Lung microvascular endothelial cell (primary cell): ENCODE data around the gene PHC3. TPM values are rescaled to one million over a fixed set of nuclear protein-coding genes. Genes with fewer than 3 reads are reported as not detected.
"Not testable (repeated sequence)": the region's sequence is repeated elsewhere in the genome, so short reads cannot be mapped to it uniquely, and the experiment has no call there.

Experiments
- DNase-seq, 2 donors: peaks; one replicate each; pipeline versions ENCODE4 v3.0.0 to v3.0.0-alpha.2; 2010; ENCODE audit warnings: low read depth in 2 of 2
- total RNA-seq: library from RNA; depleted of rRNA; stranded (reverse); fragments of >200 nt; gene quantifications from 2 replicates; pipeline ENCODE4 v1.2.1, GENCODE V29; 2014

Gene PHC3
- total RNA-seq, 1 donor from 2014 or later = 15.3 TPM

- no peak for DNase-seq
Observed at GRCh38 chr3:170130532-170130931, 51.0 kb downstream of the PHC3 start.

- DNase-seq = peak; percentile 5 to 33
Observed at GRCh38 chr3:170128977-170129431, 52.5 kb downstream of the PHC3 start.

GRCh38 chr3:170128259-170128976, 53.1 kb downstream of the PHC3 start:
- DNase-seq = no peak

DNA sequence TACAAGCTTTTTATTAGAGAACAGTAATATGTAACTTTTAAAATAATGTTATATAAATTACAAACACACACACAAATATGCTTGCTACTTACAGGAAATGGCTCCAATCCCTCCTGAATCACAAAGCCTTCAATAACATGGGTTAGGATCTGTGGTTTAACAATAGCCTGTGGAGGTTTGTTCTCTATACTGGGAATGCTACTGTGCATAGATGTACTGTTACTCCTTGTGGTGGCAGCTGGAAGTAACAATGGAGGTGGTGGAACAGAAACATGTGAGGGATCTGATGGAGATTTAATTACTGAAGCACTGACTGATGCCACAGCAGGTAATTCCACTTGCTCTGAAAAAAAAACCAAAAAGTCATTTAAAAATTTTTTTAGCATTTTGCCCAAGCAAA, 64.4 kb downstream of the PHC3 start:
- peak; percentile 13 to 15 for DNase-seq

DNA sequence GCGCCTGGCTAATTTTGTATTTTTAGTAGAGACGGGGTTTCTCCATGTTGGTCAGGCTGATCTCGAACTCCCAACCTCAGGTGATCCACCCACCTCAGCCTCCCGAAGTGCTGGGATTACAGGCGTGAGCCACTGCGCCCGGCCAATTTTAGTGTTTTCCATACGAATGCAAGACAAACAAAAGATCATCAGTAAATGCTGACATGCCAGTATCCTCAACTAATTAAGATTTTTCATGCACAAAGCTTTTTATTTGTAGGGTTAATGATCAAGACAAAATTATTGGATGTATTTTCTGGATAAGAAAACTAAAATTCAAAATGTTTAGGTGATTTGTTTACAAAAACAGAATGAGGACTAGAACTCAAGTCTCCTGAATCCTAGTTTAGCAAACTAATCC, 67.4 kb downstream of the PHC3 start:
- not testable (repeated sequence) for DNase-seq

GRCh38 chr3:170111147-170111771, 70.3 kb downstream of the PHC3 start:
- no peak for DNase-seq

- DNase-seq = peak in 1 of 2 donors; percentile 2
Observed at GRCh38 chr3:170109579-170110293, 71.8 kb downstream of the PHC3 start.

DNA sequence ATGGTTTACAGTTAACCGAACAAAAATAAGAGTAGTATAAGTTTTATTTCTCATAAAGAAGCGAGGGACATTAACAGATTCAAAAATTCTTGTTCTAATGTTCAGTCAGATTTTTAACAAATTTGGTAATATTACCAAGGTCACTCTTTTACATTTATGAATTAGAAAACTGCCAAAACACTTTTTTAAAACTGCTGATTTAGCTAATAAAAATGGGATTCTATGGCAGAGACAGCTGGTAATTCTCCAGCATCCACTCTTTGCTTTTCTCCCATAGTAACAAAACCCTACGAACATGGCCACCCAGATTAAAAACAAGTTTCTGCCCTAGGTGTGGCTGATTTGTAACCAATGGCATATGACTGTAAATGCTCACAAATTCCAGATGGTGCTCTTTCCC, 72.6 kb downstream of the PHC3 start:
- no peak for DNase-seq

DNA sequence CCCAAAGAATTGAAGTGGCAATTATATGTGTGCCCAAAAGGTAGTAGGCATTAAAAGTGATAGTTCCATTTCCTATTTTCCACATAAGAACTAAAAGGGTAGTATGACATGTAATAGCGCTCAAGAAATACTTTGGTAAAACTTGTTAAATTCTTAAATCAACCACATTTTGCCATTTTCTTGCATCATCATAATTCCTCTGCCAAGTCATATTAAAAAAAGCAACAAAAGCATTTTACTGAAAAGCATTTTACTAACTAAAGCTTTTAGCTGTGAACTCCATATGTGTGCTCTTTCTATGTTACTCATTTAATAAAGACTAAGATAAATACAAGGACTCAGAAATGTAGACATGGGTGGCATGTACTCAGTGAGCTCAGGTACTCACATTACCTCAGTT, 73.6 kb downstream of the PHC3 start:
- no peak for DNase-seq

DNA sequence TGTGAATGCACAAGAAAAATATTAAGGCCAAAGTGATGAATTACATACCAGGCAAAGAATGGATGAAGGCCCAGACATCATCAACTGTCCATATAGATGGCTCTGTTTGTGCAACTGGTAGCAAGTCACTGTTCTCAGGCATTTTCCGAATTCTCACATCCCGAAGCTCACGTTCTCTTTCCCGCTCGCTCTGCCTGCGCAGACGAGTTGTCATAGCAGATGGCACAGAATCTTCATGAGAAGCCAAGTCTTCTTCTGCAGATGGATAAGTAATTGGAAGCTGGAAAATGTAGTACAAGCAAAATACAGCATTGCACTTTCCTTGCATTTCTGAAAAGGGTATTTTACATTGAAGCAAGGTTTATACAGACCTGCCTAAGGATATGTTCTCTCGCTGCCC, 79.1 kb downstream of the PHC3 start:
- DNase-seq = no peak

DNA sequence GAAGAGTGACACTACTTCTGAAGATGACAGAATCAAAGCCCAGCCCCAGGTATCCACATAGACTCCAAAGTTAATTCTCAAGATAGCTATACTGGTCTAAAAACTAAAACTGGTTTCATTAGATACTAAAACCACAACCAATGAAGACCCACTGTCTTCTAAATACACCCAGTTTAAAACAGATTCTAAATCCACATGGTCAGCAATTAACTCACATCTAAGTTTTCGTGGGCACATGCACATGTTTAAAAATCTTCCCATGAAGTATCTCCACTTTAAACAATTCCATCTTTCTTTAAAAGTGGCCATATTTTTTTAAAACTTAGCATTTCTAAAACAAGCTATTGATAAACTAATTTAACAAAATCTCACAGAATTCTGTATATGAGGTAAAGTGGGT, 80.6 kb downstream of the PHC3 start:
- no peak for DNase-seq

DNA sequence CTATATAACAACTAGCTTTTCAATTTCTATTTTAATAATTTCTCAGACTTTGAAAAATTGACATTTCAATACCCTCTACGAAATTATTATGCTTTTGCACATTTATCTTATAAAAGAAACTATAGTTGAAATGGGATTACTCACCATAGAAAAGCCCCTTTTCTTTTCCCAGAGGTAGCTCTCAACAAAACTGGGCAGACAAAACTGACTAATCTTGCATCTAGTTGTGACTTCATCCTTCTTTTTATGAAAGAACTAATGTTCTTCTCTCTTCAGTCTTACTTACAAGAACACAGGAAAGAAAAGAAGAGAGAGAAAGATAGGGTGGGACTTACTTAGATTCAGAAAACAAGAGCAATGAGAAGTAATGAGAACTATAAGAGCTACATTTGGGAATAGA, 82.8 kb downstream of the PHC3 start:
- no peak for DNase-seq

DNA sequence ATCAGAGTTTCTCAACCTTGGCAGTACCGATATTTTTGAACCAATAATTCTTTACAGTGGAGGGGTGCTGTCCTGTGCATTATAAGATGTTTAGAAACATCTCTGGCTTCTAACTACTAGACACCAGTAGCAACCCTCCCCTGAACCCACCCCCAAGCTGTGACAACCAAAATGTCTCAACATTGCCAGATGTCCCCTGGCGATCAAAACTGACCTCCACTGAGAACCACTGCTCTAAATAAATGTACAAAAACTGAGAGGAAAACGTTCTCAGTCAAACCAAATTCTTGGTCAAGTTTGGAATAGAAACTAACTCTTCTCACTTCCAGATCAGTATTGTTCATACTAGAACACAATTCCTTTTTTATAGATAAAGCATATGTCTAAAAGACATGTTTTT, 85.2 kb downstream of the PHC3 start:
- no peak for DNase-seq

GRCh38 chr3:170095771-170096170, 85.8 kb downstream of the PHC3 start:
- no peak for DNase-seq

DNA sequence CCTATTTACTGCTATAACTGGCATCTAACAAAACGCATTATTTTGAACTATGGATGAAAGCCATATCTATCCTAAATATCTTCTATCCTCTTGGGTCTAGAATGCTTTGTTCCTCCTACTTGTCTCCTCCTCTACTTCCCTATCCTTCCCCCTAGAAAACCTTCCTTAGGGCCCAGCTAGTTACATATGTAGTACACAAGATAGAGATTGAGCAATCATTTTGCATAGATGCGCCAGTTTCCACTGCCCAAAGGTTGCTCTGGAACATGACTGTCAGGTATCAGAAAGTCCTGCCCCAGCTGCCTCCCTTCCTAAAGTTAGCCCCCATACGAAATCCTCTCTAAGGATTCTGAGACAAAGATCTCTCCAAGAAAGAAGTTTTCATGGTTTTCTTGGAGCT, 88.6 kb downstream of the PHC3 start:
- DNase-seq = no peak

GRCh38 chr3:170090601-170090981, 90.9 kb downstream of the PHC3 start:
- DNase-seq = no peak

DNA sequence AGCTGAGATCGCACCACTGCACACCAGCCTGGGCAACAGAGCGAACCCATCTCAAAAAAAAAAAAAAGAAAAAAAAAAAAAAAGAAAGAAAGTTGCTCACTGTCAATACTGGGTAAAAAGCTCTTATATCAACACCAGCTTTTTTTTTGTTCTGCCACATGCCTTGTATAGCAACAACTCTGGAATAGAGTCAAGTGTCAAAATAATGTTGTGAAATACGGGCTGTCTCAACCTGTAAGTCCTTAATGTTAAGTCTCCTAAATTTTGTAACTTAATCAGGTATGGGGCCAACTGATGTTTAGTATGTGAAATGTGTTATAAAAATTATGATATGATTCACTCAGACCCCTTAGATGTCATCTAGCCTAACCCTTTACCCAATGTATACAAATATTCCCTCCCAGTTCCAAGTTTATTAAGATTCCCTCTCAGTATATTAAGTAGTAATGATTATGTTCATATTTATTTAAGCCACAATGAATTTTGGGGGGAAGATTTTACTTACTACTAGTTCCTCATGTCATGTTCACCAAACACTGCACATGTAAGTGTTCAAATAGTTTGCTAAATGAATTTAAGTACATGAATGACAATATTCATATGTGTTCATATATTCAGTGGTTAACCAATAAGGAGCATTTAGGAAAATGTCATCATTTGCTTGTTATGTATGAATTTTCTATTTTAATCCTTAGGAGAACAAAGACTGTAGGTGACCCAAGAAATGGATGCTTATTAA, 91.5 kb downstream of the PHC3 start:
- no peak for DNase-seq

DNA sequence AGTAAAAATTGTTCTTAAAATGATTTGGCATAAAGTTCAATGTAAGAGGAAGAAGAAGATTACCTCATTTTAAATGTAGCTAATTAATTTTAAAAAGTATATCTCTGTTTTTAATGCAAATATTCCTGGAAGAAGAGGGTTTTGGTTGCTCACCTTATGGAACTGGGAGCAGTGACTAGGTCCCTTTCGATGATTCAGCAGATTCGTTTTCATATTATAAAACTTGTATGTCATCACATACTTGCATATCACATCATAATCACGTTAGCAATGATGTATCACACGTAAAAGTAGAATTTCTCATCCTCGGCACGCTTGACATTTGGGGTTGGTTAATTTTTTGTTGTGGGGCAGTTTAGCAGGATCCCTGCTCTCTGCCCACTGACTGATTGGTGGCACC, 96.1 kb downstream of the PHC3 start:
- DNase-seq = no peak

GRCh38 chr3:170083343-170083742, 98.2 kb downstream of the PHC3 start:
- no peak for DNase-seq

DNA sequence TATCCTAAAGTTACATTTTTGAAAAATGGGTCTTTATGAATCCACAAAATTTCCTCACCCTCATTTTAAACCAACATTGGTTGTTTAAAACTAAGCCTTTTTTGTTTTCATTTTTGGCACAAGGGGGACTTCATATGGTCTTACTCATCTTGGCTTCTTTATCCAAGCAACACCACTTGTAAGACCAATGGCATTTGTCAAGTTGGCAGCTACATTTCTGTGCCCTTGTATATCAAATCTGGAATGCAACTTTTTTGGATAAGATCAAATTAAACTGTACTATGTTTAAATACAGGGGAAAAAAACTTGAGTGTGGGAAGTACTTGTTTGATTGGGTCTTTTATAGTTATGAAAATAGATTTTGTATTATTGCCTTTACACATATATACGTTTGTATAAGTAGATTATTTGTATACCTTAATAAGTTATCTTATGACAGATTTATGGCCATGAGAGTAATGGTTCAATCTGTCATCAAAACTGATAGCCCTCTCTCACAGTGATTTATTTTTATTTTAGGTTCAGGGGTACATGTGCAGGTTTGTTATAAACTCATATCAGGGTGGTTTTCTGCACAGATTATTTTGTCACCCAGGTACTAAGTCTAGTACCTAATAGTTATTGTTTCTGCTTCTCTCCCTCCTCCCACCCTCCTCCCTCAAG, 100.3 kb downstream of the PHC3 start:
- no peak for DNase-seq

DNA sequence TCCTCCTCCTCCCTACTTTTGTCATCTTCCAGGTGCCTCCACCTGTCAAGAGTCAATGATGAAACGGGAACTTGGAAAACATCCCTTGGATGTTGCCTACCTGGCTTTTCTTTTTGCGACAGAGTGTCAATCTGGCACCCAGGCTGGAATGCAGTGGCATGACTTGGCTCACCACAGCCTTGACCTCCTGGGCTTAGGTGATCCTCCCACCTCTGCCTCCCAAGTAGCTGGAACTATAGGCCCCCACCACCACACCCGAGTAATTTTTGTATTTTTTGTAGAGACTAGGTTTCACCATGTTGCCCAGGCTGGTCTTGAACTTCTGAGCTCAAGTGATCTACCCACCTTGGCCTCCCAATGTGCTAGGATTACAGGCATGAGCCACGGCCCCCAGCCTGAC, 100.9 kb downstream of the PHC3 start:
- DNase-seq = no peak
